ENCODE results near the gene SORBS2.
A peak's percentile ranks its signal among the peaks of the same experiment; 100 is the strongest.

Gene SORBS2

DNA sequence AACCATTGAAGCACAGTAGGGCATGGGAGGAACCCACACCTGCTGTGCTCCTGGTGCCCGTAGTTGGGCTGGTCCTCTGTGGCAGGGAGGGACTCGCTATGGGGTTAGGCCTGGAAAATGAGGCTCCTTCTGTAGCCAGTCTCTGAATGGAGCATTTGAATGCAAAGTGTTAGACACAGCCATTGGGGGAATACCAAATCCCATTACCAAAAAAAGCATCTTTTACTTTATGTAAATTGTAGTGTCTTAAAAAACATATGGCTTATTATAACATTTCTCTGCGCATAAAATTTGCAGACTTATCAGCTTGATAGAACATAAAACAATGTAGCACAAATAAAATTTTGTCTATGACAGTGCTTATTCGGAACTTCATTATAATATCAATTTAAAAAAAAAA is 147.5 kb downstream of the SORBS2 start:
- TF ChIP-seq, protein P1, sequence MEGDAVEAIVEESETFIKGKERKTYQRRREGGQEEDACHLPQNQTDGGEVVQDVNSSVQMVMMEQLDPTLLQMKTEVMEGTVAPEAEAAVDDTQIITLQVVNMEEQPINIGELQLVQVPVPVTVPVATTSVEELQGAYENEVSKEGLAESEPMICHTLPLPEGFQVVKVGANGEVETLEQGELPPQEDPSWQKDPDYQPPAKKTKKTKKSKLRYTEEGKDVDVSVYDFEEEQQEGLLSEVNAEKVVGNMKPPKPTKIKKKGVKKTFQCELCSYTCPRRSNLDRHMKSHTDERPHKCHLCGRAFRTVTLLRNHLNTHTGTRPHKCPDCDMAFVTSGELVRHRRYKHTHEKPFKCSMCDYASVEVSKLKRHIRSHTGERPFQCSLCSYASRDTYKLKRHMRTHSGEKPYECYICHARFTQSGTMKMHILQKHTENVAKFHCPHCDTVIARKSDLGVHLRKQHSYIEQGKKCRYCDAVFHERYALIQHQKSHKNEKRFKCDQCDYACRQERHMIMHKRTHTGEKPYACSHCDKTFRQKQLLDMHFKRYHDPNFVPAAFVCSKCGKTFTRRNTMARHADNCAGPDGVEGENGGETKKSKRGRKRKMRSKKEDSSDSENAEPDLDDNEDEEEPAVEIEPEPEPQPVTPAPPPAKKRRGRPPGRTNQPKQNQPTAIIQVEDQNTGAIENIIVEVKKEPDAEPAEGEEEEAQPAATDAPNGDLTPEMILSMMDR (IDR thresholded peaks at IDR 0.05; ENCODE audit: low read depth, low read length, missing control alignments) = no peak
- in situ Hi-C loops (cut with HindIII; ENCODE audit: low sequenced_read_pairs) = no loop called here
- DNase-seq (ENCODE audit: low read depth) = no peak
- no peak overlapping the region for H3K4me3 ChIP-seq (ENCODE audit: low read depth, low read length)

DNA sequence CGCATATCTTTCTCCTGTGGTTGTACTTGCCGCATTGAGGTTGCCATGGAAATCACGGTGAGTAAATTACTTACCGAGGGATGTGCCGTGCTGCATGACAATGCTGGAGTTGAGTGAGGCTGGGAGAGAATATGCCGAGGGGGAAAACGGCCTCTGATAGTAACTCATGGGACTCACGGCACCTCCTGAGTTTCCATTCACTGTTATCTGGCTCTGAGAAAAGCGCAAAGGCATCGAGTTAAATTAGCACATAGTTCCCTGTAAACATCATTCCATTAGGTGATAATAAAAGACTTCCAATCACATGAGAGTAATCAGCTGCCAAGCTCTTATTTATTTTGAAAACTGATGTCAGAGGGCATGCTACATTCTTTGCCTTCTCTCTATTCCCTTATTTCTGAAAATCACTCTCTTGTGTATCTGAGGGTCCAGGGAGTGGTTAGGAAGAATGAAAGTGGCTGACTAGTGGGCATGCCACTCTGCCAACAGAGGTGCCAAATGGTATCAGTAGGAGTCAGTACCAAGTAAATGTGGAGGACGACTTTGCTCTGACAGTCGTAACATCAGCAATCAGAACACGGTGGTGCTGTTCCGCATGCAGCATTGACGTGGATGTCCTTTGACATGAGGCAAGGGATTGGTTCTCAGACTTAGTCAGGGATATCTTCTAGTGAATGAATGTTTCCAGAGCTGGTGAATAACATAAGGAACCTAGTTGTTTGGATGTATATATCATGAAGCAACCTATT is 149.8 kb downstream of the SORBS2 start:
- TF ChIP-seq, protein P1 (IDR thresholded peaks at IDR 0.05; ENCODE audit: low read depth, low read length, missing control alignments) = no peak
- DNase-seq (ENCODE audit: low read depth) = no peak
- in situ Hi-C loops (cut with HindIII; ENCODE audit: low sequenced_read_pairs) = no loop called here
- H3K4me3 ChIP-seq (ENCODE audit: low read depth, low read length) = no peak overlapping the region

DNA sequence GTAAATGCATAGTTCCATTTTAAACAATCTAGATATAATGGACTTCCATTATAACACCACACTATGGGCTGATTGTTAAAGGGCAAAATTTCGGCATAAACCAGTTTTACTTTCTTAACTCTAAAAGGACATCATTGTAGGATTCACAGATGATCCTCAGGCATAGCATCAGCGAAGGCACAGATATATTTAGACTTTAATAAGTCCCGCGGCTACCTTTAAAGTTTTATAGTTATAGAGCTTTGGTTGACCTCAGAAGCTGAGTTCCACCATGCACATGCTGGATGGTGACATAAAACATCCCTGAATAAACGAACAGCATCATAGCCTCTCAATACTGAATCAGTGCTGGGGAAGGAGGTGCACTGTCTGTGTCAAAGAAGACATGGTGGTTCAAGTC is 151.7 kb downstream of the SORBS2 start:
- in situ Hi-C loops (cut with HindIII; ENCODE audit: low sequenced_read_pairs) = no loop called here
- TF ChIP-seq, protein P1 (IDR thresholded peaks at IDR 0.05; ENCODE audit: low read depth, low read length, missing control alignments) = no peak
- DNase-seq (ENCODE audit: low read depth) = no peak
- no peak overlapping the region for H3K4me3 ChIP-seq (ENCODE audit: low read depth, low read length)

DNA sequence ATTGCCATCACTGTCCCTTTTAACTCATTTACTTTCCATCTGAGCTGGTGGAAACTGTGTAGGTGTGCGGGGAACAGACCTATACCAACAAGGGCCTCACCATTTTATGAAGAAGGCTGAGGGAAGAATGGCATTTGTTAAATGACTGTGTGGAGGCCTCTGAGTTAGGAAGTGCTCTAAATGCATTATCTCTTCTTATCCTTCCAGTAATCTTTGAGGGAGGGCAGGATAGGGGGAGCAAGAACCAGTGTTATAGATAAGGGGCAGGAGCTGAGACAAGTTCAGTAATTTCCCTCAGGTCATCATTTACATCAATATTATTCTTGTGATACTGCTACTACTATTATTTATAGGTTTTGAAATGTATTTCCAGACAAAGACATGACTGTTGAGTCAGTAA is 154.3 kb downstream of the SORBS2 start:
- in situ Hi-C loops (cut with HindIII; ENCODE audit: low sequenced_read_pairs) = no loop called here
- H3K4me3 ChIP-seq (ENCODE audit: low read depth, low read length) = no peak overlapping the region
- TF ChIP-seq, protein P1 (IDR thresholded peaks at IDR 0.05; ENCODE audit: low read depth, low read length, missing control alignments) = no peak
- DNase-seq (ENCODE audit: low read depth) = no peak

DNA sequence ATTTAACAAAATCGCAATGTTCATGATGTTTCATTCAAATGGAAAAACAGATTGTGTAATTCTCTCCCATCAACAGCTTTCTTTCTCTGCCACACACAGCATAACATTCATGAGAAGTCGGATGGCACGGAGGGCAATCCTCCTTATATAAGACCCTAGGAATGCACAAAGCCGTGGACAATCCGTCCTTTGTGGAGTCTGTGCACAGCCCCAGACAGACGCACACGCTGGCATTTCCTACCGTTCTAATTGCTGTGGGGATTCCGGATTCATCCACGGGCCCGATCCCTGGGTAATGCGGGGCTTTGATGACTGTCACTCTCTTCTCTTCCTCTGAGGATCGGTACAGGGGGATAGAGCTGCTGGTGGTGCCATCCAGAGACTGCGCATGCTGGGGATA is 154.8 kb downstream of the SORBS2 start:
- DNase-seq (ENCODE audit: low read depth) = no peak
- TF ChIP-seq, protein P1 (IDR thresholded peaks at IDR 0.05; ENCODE audit: low read depth, low read length, missing control alignments) = no peak
- in situ Hi-C loops (cut with HindIII; ENCODE audit: low sequenced_read_pairs) = no loop called here
- H3K4me3 ChIP-seq (ENCODE audit: low read depth, low read length) = no peak overlapping the region

DNA sequence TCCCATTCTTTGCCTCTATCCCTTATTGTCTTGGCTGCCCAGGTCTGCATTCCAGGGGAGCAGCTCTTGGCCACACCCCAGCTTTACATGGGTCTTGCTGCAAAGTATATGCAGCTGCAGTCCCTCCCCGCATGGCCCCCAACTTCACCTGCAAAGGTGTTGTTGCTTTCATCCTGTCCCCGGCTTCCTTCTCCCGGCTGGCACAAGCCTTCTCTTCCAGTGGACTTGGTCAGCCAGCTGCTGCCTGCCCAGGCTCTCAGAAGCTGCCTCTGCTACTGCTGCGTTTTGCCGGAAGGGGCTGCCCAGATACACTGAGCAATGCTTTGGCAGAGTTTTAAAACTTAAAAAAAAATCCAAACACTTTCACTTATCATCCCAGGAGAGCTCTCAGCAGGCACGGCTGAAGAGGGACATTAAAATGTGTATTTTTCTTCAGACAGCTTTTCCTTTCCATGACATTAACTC is 155.5 kb downstream of the SORBS2 start:
- peak; percentile 38 for DNase-seq (ENCODE audit: low read depth)
- H3K4me3 ChIP-seq (ENCODE audit: low read depth, low read length) = peak overlapping the region; percentile 22
- TF ChIP-seq, protein P1 (IDR thresholded peaks at IDR 0.05; ENCODE audit: low read depth, low read length, missing control alignments) = peak; percentile 80
- in situ Hi-C loops (cut with HindIII; ENCODE audit: low sequenced_read_pairs) = no loop called here

Measured in astrocyte of the cerebellum (primary cell).